Mammary epithelial cell (primary cell): ENCODE data around the gene PLXNB3.

Source experiments
- EZH2 ChIP-seq: IDR thresholded peaks from 2 replicates; pipeline ENCODE4 v1.6.1; 2012; ENCODE audit warnings: low read length, inconsistent platforms, borderline replicate concordance
- TF ChIP-seq, protein P1 (sequence below), 2 donors: IDR thresholded peaks in 1 of 2; conservative IDR thresholded peaks in 1 of 2; 2 replicates each; pipeline ENCODE4 v1.5.1; 2011 to 2012; ENCODE audit warnings: inconsistent platforms in 2 of 2, low read length in 2 of 2, mild to moderate bottlenecking in 2 of 2, control low read depth in 1 of 2, low read depth in 1 of 2; ENCODE audit not compliant: insufficient read depth in 1 of 2; ENCODE audit errors: extremely low read depth in 1 of 2

DNA sequence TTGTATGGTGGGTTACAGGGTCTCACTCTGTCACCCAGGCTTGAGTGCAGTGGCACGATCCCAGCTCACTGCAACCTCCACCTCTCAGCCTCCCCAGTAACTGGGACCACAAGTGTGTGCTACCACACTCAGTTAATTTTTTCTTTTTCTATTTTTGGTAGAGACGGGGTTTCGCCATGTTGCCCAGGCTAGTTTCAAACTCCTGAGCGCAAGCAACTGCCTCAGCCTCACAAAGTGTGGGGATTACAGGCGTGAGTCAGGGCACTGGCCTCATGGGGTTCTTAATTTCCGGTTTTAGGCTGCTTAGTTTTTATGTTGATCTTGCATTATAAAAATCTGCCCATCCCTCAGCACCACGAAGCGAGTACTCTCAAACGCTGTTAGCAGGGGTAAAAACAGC is 46.6 kb upstream of the PLXNB3 start:
- TF ChIP-seq, protein P1, sequence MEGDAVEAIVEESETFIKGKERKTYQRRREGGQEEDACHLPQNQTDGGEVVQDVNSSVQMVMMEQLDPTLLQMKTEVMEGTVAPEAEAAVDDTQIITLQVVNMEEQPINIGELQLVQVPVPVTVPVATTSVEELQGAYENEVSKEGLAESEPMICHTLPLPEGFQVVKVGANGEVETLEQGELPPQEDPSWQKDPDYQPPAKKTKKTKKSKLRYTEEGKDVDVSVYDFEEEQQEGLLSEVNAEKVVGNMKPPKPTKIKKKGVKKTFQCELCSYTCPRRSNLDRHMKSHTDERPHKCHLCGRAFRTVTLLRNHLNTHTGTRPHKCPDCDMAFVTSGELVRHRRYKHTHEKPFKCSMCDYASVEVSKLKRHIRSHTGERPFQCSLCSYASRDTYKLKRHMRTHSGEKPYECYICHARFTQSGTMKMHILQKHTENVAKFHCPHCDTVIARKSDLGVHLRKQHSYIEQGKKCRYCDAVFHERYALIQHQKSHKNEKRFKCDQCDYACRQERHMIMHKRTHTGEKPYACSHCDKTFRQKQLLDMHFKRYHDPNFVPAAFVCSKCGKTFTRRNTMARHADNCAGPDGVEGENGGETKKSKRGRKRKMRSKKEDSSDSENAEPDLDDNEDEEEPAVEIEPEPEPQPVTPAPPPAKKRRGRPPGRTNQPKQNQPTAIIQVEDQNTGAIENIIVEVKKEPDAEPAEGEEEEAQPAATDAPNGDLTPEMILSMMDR (conservative IDR thresholded peaks at IDR 0.05 in 1 of 2, IDR thresholded peaks at IDR 0.05 in 1 of 2; ENCODE audit: extremely low read depth in 1 of 2, insufficient read depth in 1 of 2, low read depth in 1 of 2, low read length in 2 of 2): no peak
- no peak for TF ChIP-seq EZH2
